Measurements from ENCODE around the gene SPNS2.
A peak's percentile ranks its signal among the peaks of the same experiment; 100 is the strongest.

SPNS2 gene

GRCh38 chr17:4527566-4528125 lies 29.0 kb downstream of the SPNS2 start:
- TF ChIP-seq, protein P1, sequence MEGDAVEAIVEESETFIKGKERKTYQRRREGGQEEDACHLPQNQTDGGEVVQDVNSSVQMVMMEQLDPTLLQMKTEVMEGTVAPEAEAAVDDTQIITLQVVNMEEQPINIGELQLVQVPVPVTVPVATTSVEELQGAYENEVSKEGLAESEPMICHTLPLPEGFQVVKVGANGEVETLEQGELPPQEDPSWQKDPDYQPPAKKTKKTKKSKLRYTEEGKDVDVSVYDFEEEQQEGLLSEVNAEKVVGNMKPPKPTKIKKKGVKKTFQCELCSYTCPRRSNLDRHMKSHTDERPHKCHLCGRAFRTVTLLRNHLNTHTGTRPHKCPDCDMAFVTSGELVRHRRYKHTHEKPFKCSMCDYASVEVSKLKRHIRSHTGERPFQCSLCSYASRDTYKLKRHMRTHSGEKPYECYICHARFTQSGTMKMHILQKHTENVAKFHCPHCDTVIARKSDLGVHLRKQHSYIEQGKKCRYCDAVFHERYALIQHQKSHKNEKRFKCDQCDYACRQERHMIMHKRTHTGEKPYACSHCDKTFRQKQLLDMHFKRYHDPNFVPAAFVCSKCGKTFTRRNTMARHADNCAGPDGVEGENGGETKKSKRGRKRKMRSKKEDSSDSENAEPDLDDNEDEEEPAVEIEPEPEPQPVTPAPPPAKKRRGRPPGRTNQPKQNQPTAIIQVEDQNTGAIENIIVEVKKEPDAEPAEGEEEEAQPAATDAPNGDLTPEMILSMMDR (conservative IDR thresholded peaks at IDR 0.05): no peak
- no peak overlapping the region for H3K27ac ChIP-seq

DNA sequence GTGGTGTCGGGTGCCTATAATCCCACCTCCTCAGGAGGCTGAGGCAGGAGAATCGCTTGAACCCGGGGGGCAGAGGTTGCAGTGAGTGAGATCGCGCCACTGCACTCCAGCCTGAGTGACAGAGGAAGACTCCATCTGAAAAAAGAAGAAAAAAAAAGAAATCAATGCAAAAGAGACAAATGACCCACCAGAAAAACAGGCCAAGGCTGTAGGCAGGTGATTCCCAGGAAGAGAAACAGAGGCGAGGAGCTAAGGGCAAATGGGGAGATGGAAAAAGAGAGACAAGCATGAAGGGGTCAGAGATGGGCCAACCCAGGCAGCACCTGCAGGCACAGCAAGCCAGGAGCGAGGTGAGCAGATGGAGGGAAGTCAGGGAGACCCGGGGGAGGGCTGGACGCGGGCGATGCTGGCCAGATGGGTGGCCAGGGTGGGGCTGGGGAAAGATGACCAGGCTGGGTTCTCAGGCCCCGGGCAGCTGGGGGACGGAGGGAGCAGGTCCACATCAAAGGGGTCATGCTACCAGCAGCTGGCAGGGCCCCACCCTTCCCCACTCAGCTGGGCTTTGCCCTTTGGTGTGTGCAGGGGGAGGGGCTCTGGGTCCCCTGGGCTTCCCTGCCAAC lies 31.0 kb downstream of the SPNS2 start:
- TF ChIP-seq, protein P1 (conservative IDR thresholded peaks at IDR 0.05): no peak
- no peak overlapping the region for H3K27ac ChIP-seq

DNA sequence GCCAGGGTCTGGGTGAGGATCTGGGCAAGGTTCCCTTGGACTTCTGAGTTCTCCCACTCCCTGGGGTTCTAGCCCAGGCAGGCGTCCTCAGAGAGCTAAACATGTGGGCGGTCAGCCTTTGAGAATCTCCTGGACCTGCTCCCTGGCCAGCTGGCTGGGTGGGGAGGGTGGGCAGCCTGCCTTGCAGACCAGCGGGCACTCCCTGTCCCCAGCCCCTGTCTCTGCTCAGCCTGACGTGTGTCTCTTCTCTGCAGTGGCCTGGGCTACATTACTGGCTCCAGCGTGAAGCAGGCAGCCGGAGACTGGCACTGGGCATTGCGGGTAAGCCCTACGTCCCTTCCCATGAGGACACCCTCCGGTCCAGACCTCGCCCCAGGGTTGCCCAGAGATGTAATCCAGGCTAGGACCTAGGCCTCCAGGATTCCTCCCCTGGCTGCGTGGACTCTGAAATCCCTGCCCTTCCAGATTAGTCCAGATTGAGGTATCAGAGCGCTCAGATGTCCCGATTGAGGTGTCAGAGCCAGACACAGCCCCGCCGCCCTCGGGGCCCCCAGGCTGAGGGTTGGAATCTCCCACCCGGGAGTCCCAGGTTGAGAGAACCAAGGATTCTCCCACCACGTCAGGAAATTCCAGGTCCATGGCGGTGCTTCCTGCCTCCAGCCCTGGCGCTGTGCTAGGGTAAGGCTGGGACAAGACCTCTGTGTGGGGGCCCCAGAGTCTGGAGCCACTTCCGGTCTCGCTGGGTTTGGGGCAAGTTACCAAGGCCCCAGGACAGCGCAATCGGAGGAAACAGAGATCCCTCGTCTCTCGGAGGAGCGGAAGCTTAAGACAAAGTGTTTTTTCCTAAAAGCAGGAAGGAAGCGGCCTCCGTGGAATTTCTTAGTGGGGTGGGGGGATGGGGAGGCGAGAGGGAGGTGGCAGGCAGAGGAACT lies 32.4 kb downstream of the SPNS2 start:
- TF ChIP-seq, protein P1 (conservative IDR thresholded peaks at IDR 0.05): no peak

DNA sequence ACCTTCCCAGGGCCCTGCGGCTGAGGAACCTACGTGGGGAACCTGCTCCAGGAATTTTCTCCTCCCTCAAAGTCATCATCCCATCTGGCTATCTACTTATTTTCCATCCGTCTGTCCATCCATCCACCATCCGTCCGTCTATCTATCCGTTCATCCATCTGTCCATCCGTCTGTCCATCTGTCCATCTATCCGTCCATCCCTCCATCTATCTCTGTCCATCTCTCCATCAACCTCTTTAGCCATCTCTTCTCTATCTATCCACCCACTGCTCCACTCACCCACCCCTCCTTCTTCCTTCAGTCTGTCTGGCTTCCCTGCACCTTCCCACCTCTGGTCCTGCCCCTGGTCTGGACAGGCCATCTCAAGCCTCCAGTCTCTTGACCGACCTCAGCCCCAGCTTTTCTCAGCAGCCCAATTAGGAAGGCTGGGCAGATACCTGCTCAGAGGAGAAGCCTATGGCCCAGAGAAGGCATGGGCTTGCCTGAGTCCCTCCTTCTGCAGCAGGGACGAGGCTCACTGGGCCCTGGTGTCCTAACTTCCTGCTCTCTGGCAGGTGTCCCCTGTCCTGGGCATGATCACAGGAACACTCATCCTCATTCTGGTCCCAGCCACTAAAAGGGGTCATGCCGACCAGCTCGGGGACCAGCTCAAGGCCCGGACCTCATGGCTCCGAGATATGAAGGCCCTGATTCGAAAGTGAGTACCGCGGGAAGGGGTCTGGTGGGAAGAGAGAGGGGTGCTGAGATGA lies 33.5 kb downstream of the SPNS2 start:
- H3K27ac ChIP-seq: no peak overlapping the region
- TF ChIP-seq, protein P1 (conservative IDR thresholded peaks at IDR 0.05): no peak

More for the DNA sequence above, 32.4 kb downstream of the SPNS2 start:
- H3K27ac ChIP-seq: no peak overlapping the region

- TF ChIP-seq, protein P1 (conservative IDR thresholded peaks at IDR 0.05): no peak
- no peak overlapping the region for H3K27ac ChIP-seq
Measured at GRCh38 chr17:4532860-4533522, 34.3 kb downstream of the SPNS2 start.

DNA sequence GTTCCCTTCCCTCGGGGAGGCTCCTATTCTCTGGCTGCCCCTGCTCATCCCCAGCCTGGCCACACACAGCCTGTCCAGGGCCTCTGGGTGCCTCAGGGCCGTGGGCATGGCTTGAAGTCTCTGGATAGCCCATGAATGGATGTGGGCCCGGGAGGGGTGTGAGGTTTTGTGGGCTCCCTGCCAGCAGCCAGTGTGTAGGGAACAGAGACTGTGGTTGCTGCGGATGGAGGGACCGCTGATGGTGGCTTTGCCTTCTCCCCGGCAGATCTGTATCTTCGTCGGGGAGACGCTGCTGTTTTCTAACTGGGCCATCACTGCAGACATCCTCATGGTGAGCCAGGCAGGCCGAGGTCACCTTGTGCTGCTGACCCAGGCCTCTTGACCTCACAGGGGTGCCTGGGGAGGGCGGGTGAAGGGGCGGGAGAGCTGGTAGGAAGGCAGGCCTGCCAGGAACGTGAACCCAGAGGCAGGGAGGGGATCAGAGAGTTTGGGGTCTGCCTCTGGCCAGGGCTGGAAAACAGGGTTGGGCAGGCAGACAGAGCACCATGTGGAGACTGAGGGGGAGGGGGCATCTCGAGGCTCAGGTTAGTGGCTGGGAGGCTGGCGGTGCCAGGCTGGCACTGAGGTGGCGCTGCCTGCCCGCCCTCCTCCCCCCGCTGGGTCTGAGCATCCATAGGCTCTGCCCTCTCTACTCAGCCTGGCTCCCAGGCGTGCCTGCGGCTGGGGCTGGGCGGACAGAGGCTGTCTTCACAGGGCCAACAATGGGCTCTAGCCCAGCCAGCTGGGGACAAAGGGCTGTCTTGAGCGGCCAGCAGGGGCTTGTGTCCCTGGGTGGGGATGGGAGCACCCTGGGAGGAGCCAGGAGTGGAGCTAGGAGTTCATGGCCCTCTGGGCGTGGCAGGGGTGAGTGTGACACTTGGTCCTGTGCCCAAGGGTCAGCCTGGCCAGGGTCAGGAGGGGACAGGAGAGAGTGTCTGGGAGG lies 35.1 kb downstream of the SPNS2 start:
- H3K27ac ChIP-seq: no peak overlapping the region
- TF ChIP-seq, protein P1 (conservative IDR thresholded peaks at IDR 0.05): 0 out of 2 replicates have a peak, but pooled peaks have one; percentile 6

Measured in VCaP (cell line).